Measurements from ENCODE around the gene C5orf24. TPM values are rescaled to one million over a fixed set of nuclear protein-coding genes. Genes with fewer than 3 reads are reported as not detected.

The C5orf24 gene
- polyA plus RNA-seq, 1 donor, result 70.3 TPM

GRCh38 chr5:134906811-134907210 lies 61.0 kb downstream of the C5orf24 start:
- DNase-seq (ENCODE audit: low read depth), result no peak

Other genes starting within 250 kb of the C5orf24 start
- gene SAR1B, start 213.1 kb upstream of the C5orf24 start, polyA plus RNA-seq (ENCODE audit: insufficient read length), result 39.6 TPM
- 17.0 TPM for gene SEC24A, start 197.2 kb upstream of the C5orf24 start, polyA plus RNA-seq (ENCODE audit: insufficient read length)
- 48.7 TPM for gene CAMLG, start 107.4 kb upstream of the C5orf24 start, polyA plus RNA-seq (ENCODE audit: insufficient read length)
- gene DDX46, start 87.2 kb upstream of the C5orf24 start, polyA plus RNA-seq (ENCODE audit: insufficient read length), result 58.0 TPM
- gene TXNDC15, start 28.4 kb downstream of the C5orf24 start, polyA plus RNA-seq (ENCODE audit: insufficient read length), result 68.1 TPM
- gene PCBD2, start 59.2 kb downstream of the C5orf24 start, polyA plus RNA-seq (ENCODE audit: insufficient read length), result 10.2 TPM
- gene CATSPER3, start 121.9 kb downstream of the C5orf24 start, polyA plus RNA-seq (ENCODE audit: insufficient read length), result 0.87 TPM
- 17.8 TPM for gene PITX1, start 188.3 kb downstream of the C5orf24 start, polyA plus RNA-seq (ENCODE audit: insufficient read length)

Data from forelimb muscle (tissue), 1 donor.